WTC11 (cell line): ENCODE measurements around the gene CCM2. TPM values are rescaled to one million over a fixed set of nuclear protein-coding genes. Genes with fewer than 3 reads are reported as not detected.

Experiments
- ATAC-seq: fragments of 200-7000 bp; cut with Tn5 transposase; 2 replicates; pipeline ENCODE4 v1.10.0; 2021; ENCODE audit warnings: mild to moderate bottlenecking, moderate library complexity
- CTCF ChIA-PET: fragments of 300-600 bp; sonication (Branson Sonifier 250); formaldehyde crosslinking; loops from one replicate; lab custom pipeline; 2021; ENCODE audit warnings: antibody characterized with exemption; lab: Charles Lee
- POLR2A ChIA-PET: fragments of 350-600 bp; sonication (Branson Sonifier 250); formaldehyde crosslinking; loops from one replicate; lab custom pipeline; 2021; ENCODE audit warnings: antibody characterized with exemption; lab: Charles Lee
- DNase-seq: peaks from one replicate; pipeline ENCODE4 v3.0.0; 2021; ENCODE audit warnings: low spot score
- H3K27ac Mint-ChIP-seq: 2 replicates; pipeline ENCODE4 v1.8.0; 2021; ENCODE audit warnings: mixed read lengths
- H3K27me3 Mint-ChIP-seq: 2 replicates; pipeline ENCODE4 v1.8.0; 2021; ENCODE audit warnings: low read depth, mild to moderate bottlenecking, moderate library complexity, mixed read lengths
- H3K36me3 Mint-ChIP-seq: 2 replicates; pipeline ENCODE4 v1.8.0; 2021; ENCODE audit warnings: mixed read lengths
- H3K4me1 Mint-ChIP-seq: 2 replicates; pipeline ENCODE4 v1.8.0; 2022; ENCODE audit warnings: mixed read lengths
- H3K4me3 Mint-ChIP-seq: 2 replicates; pipeline ENCODE4 v1.8.0; 2021; ENCODE audit warnings: mild to moderate bottlenecking, moderate library complexity, mixed read lengths
- H3K9me3 Mint-ChIP-seq: 2 replicates; pipeline ENCODE4 v1.8.0; 2021; ENCODE audit warnings: mixed read lengths
- E2F4 ChIP-seq: sonication (generic); formaldehyde crosslinking; IDR thresholded peaks from 2 replicates; pipeline ENCODE4 v1.8.1; 2022; ENCODE audit warnings: low read depth, mild to moderate bottlenecking, moderate library complexity, missing genetic modification reagents, borderline replicate concordance
- E2F5 ChIP-seq: sonication (generic); formaldehyde crosslinking; IDR thresholded peaks from 2 replicates; pipeline ENCODE4 v1.8.1; 2022; ENCODE audit warnings: mild to moderate bottlenecking, moderate library complexity, missing genetic modification reagents
- ETV6 ChIP-seq: sonication (generic); formaldehyde crosslinking; IDR thresholded peaks from 2 replicates; pipeline ENCODE4 v1.8.1; 2022; ENCODE audit warnings: mild to moderate bottlenecking, missing genetic modification reagents
- FOXK1 ChIP-seq: sonication (generic); formaldehyde crosslinking; IDR thresholded peaks from 2 replicates; pipeline ENCODE4 v1.8.0; 2022; ENCODE audit warnings: mild to moderate bottlenecking, moderate library complexity, missing genetic modification reagents
- GRHL2 ChIP-seq: fragments of 250-450 bp; sonication (Bioruptor Pico); IDR thresholded peaks from 2 replicates; pipeline ENCODE4 v1.8.0; 2022; ENCODE audit warnings: mild to moderate bottlenecking, moderate library complexity; ENCODE audit not compliant: insufficient replicate concordance, severe bottlenecking
- MAX ChIP-seq: sonication (generic); formaldehyde crosslinking; IDR thresholded peaks from 2 replicates; pipeline ENCODE4 v1.8.0; 2022; ENCODE audit warnings: mild to moderate bottlenecking, missing genetic modification reagents
- NFE2L1 ChIP-seq: sonication (generic); formaldehyde crosslinking; IDR thresholded peaks from 2 replicates; pipeline ENCODE4 v1.8.1; 2023; ENCODE audit warnings: missing genetic modification reagents
- PRDM15 ChIP-seq: sonication (generic); formaldehyde crosslinking; IDR thresholded peaks from 2 replicates; pipeline ENCODE4 v1.8.0; 2022; ENCODE audit warnings: missing genetic modification reagents
- PREB ChIP-seq: sonication (generic); formaldehyde crosslinking; IDR thresholded peaks from 2 replicates; pipeline ENCODE4 v1.8.1; 2022; ENCODE audit warnings: mild to moderate bottlenecking, missing genetic modification reagents, moderate library complexity, borderline replicate concordance
- PRRX2 ChIP-seq: fragments of 250-450 bp; sonication (Bioruptor Pico); IDR thresholded peaks from 2 replicates; pipeline ENCODE4 v1.8.0; 2021; ENCODE audit warnings: mild to moderate bottlenecking
- SP1 ChIP-seq: sonication (generic); formaldehyde crosslinking; conservative IDR thresholded peaks from 2 replicates; pipeline ENCODE4 v1.8.1; 2022; ENCODE audit warnings: missing genetic modification reagents
- TCF7 ChIP-seq: sonication (generic); formaldehyde crosslinking; IDR thresholded peaks from 2 replicates; pipeline ENCODE4 v1.8.0; 2022; ENCODE audit warnings: mild to moderate bottlenecking, low read depth, missing genetic modification reagents, moderate library complexity
- TEAD1 ChIP-seq: sonication (generic); formaldehyde crosslinking; IDR thresholded peaks from 2 replicates; pipeline ENCODE4 v1.8.0; 2022; ENCODE audit warnings: mild to moderate bottlenecking, missing genetic modification reagents
- TP53 ChIP-seq: sonication (generic); formaldehyde crosslinking; IDR thresholded peaks from 2 replicates; pipeline ENCODE4 v1.8.1; 2023; ENCODE audit warnings: mild to moderate bottlenecking, missing genetic modification reagents
- ZBTB21 ChIP-seq: sonication (generic); formaldehyde crosslinking; IDR thresholded peaks from 2 replicates; pipeline ENCODE4 v1.8.1; 2023; ENCODE audit warnings: mild to moderate bottlenecking, missing genetic modification reagents, borderline replicate concordance
- ZNF396 ChIP-seq: fragments of 250-450 bp; sonication (Bioruptor Pico); IDR thresholded peaks from 2 replicates; pipeline ENCODE4 v1.8.0; 2021; ENCODE audit warnings: mild to moderate bottlenecking, moderate library complexity, borderline replicate concordance
- ZNF532 ChIP-seq: fragments of 250-450 bp; sonication (Bioruptor Pico); IDR thresholded peaks from 2 replicates; pipeline ENCODE4 v1.9.0; 2021; ENCODE audit warnings: mild to moderate bottlenecking, borderline replicate concordance
- ZNF671 ChIP-seq: fragments of 250-450 bp; sonication (Bioruptor Pico); IDR thresholded peaks from 2 replicates; pipeline ENCODE4 v1.8.0; 2021; ENCODE audit warnings: mild to moderate bottlenecking
- total RNA-seq: library from RNA; stranded (reverse); gene quantifications from 3 replicates; pipeline ENCODE4 v1.2.3, GENCODE V29; 2021

Gene CCM2
- total RNA-seq, 1 experiment from 2014 or later = 32.7 TPM

GRCh38 chr7:45028138-45028919 lies 28.3 kb downstream of the CCM2 start:
- no peak overlapping the region for H3K27ac Mint-ChIP-seq

GRCh38 chr7:45028920-45029344 lies 28.9 kb downstream of the CCM2 start:
- no peak for ATAC-seq
- Mint-ChIP-seq H3K4me3 (no peak overlapping the region), H3K27me3 (no peaks in the 10 kb centered on the region), H3K9me3 (peaks cover 8% of the 10 kb centered on the region), H3K4me1 (peaks cover 14% of the 10 kb centered on the region), H3K27ac (no peak overlapping the region), H3K36me3 (peaks cover 19% of the 10 kb centered on the region)
- no peak for DNase-seq
- ChIA-PET POLR2A (interaction anchor here (0.6 kb wide), 1 partner anchor 232 kb away, joined by 3 read pairs; the partner anchor contains the start of gene PPIA), CTCF (interaction anchor here (0.6 kb wide), 1 partner anchor 210 kb away, joined by 6 read pairs; no protein-coding TSS in a partner anchor)
- TF ChIP-seq FOXK1 (CRISPR knock-in tag) (no peak), MAX (no peak), PRDM15 (no peak), E2F4 (CRISPR knock-in tag) (no peak), GRHL2 (CRISPR knock-in tag) (no peak), ZNF671 (CRISPR knock-in tag) (no peak), ETV6 (no peak), PRRX2 (CRISPR knock-in tag) (no peak), TEAD1 (CRISPR knock-in tag) (no peak)

More at GRCh38 chr7:45028138-45028919, 28.3 kb downstream of the CCM2 start:
- ATAC-seq (no peak), DNase-seq (no peak)
- ChIA-PET POLR2A (no interaction called here), CTCF (interaction anchor here (0.6 kb wide), 1 partner anchor 209 kb away, joined by 6 read pairs; no protein-coding TSS in a partner anchor)
- Mint-ChIP-seq H3K9me3 (peaks cover 9% of the 10 kb centered on the region), H3K27me3 (no peaks in the 10 kb centered on the region), H3K4me3 (no peak overlapping the region), H3K36me3 (peaks cover 19% of the 10 kb centered on the region), H3K4me1 (peaks cover 8% of the 10 kb centered on the region)
- TF ChIP-seq ZNF396 (CRISPR knock-in tag) (no peak), TCF7 (CRISPR knock-in tag) (no peak), ZBTB21 (no peak), GRHL2 (CRISPR knock-in tag) (no peak), E2F5 (CRISPR knock-in tag) (no peak), ZNF532 (CRISPR knock-in tag) (no peak), TP53 (CRISPR knock-in tag) (no peak), SP1 (CRISPR knock-in tag) (no peak), TEAD1 (CRISPR knock-in tag) (no peak), PREB (no peak), FOXK1 (CRISPR knock-in tag) (no peak), NFE2L1 (CRISPR knock-in tag) (no peak)
